Measurements from ENCODE around the gene LAMA3.

The LAMA3 gene

GRCh38 chr18:23990474-23991410 is 301.5 kb downstream of the LAMA3 start:
- peaks cover 5% of the 10 kb centered on the region for H3K4me1 Mint-ChIP-seq
- H3K27ac Mint-ChIP-seq, result no peak overlapping the region
- no peak for DNase-seq (ENCODE audit: low spot score in 2 of 2)

GRCh38 chr18:23992089-23992940 is 303.1 kb downstream of the LAMA3 start:
- Mint-ChIP-seq H3K27me3 (peaks cover 2% of the 10 kb centered on the region), H3K4me1 (peaks cover 5% of the 10 kb centered on the region), H3K36me3 (no peaks in the 10 kb centered on the region), H3K9me3 (no peaks in the 10 kb centered on the region), H3K27ac (no peak overlapping the region), H3K4me3 (no peak overlapping the region)
- ATAC-seq (ENCODE audit: low read depth) (no peak), DNase-seq (ENCODE audit: low spot score in 2 of 2) (no peak)

More at GRCh38 chr18:23990474-23991410, 301.5 kb downstream of the LAMA3 start:
- ATAC-seq (ENCODE audit: low read depth), result no peak
- Mint-ChIP-seq H3K4me3 (no peak overlapping the region), H3K27me3 (peaks cover 3% of the 10 kb centered on the region), H3K9me3 (peaks cover 1% of the 10 kb centered on the region), H3K36me3 (peaks cover 1% of the 10 kb centered on the region)

GRCh38 chr18:23992941-23993280 is 303.7 kb downstream of the LAMA3 start:
- DNase-seq (ENCODE audit: low spot score in 2 of 2) (no peak), ATAC-seq (ENCODE audit: low read depth) (no peak)
- H3K36me3 Mint-ChIP-seq, result no peaks in the 10 kb centered on the region
- H3K27ac Mint-ChIP-seq, result no peak overlapping the region
- no peak overlapping the region for H3K4me3 Mint-ChIP-seq
- H3K9me3 Mint-ChIP-seq, result no peaks in the 10 kb centered on the region
- peaks cover 2% of the 10 kb centered on the region for H3K27me3 Mint-ChIP-seq
- H3K4me1 Mint-ChIP-seq, result peaks cover 5% of the 10 kb centered on the region

DNA sequence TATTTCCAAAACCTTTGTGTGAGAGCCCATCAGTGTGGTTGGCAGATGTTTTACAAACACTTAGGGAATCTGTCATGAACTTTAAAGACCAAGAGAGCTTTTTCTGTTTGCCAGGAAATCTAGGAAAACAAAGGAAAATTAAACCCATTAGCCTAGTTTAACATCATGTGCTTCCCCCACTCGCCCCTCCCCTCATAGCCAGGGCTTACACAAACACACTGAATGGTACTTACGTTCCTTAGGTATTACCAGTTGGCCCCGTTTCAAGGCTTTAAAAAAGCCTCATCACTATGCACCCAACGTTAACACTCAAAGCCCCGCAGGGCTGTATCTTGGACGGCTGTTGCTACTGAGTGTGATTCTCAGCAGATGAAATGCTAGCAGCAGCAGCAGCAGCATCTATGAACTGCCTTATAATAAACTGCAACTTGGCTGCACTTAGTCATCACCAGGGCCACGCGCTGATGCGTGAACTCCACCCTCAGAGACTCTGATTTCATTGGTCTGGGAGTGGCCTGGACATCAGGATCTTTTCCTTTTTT is 305.2 kb downstream of the LAMA3 start:
- peak; percentile 29 for ATAC-seq (ENCODE audit: low read depth)
- Mint-ChIP-seq H3K27me3 (peaks cover 2% of the 10 kb centered on the region), H3K4me1 (peaks cover 5% of the 10 kb centered on the region), H3K4me3 (peak overlapping the region; percentile 43), H3K36me3 (no peaks in the 10 kb centered on the region), H3K27ac (no peak overlapping the region), H3K9me3 (no peaks in the 10 kb centered on the region)
- no peak for DNase-seq (ENCODE audit: low spot score in 2 of 2)

DNA sequence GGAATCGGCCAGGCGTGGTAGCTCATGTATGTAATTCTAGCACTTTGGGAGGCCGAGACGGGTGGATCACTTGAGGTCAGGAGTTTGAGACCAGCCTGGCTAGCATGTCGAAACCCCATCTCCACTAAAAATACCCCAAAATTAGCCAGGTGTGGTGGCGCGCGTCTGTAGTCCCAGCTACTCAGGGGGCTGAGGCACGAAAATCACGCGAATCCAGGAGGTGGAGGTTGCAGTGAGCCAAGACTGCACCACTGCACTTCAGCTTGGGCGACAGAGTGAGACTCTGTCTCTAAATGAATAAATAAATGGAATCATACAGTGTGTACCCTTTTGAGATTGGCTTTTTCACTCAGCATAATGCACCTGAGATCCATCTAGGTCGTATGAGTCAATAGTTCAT is 305.9 kb downstream of the LAMA3 start:
- Mint-ChIP-seq H3K4me1 (peaks cover 8% of the 10 kb centered on the region), H3K27ac (no peak overlapping the region), H3K27me3 (peaks cover 2% of the 10 kb centered on the region), H3K4me3 (peak overlapping the region; percentile 7), H3K36me3 (no peaks in the 10 kb centered on the region), H3K9me3 (no peaks in the 10 kb centered on the region)
- DNase-seq (ENCODE audit: low spot score in 2 of 2) (no peak), ATAC-seq (ENCODE audit: low read depth) (no peak)

DNA sequence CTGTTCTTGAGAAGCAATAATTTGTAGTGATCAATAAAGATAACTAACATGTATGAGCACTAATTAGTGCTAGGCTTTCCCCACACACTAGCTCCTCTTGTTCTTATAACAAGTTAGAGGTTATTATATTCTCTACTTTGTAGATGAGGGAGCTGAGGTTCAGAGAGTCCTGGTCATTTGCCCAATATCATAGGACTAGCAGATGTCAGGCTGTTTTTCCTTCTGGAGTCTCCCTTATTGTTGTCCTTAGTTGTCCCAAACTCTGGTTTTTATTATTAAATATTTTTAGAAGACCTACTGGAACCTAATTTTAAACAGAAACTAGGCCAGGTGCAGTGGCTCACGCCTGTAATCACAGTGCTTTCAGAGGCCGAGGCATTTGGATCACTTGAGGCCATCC is 308.8 kb downstream of the LAMA3 start:
- Mint-ChIP-seq H3K27ac (no peak overlapping the region), H3K27me3 (peaks cover 2% of the 10 kb centered on the region), H3K36me3 (no peaks in the 10 kb centered on the region), H3K4me3 (no peak overlapping the region), H3K9me3 (no peaks in the 10 kb centered on the region), H3K4me1 (peaks cover 18% of the 10 kb centered on the region)
- ATAC-seq (ENCODE audit: low read depth), result no peak
- DNase-seq (ENCODE audit: low spot score in 2 of 2), result no peak

- Mint-ChIP-seq H3K4me3 (no peak overlapping the region), H3K36me3 (no peaks in the 10 kb centered on the region), H3K27ac (no peak overlapping the region), H3K4me1 (peaks cover 20% of the 10 kb centered on the region), H3K9me3 (no peaks in the 10 kb centered on the region), H3K27me3 (peaks cover 2% of the 10 kb centered on the region)
- ATAC-seq (ENCODE audit: low read depth) (no peak), DNase-seq (ENCODE audit: low spot score in 2 of 2) (no peak)
These were observed 309.6 kb downstream of the LAMA3 start for GRCh38 chr18:23998820-23999219.

DNA sequence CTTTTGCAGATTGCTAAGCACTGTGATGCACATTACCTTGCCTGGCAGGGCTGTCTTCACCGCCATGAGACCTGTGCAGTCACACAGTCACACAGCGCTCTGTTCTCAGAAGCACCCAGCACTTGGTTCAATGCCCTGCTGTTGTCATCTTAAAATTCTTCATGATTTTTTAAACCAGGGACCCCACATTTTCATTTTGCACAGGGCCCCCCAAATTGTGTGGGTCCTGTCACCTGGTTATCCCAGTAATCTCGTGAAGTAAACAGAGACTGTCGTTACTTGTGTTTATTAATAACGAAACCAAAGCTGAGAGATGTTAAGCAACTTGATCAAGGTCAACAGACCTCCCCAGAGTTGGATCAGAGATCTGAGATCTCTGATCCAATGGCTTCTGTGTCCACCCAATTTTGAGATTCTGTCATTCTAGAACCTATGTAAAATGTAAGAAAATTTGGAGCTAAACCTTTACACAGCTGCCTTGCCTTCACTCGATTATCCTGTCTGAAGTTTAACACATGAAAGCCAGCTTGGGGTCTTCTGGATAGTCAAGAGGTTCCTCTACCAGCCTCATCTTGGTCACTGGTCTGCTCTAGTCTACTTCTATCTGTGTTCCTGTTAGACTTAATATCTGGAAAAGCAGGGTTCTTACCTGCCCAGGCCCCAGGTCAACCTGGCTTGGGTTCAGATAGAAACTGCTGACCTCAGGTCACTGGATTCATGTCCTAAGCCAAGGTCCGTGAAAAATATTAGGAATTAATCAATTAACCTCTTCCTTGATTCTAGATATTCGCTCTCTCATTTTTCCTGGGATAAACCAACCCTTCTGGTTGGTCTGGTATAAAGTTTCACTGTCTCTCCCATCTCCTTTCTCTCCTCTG is 311.6 kb downstream of the LAMA3 start:
- H3K27me3 Mint-ChIP-seq, result no peaks in the 10 kb centered on the region
- DNase-seq (ENCODE audit: low spot score in 2 of 2), result no peak
- H3K27ac Mint-ChIP-seq, result peak overlapping the region; percentile 48
- ATAC-seq (ENCODE audit: low read depth), result peak; percentile 45
- no peaks in the 10 kb centered on the region for H3K9me3 Mint-ChIP-seq
- no peaks in the 10 kb centered on the region for H3K36me3 Mint-ChIP-seq
- H3K4me1 Mint-ChIP-seq, result peaks cover 18% of the 10 kb centered on the region
- H3K4me3 Mint-ChIP-seq, result peak overlapping the region; percentile 59

GRCh38 chr18:24002479-24002878 is 313.2 kb downstream of the LAMA3 start:
- ATAC-seq (ENCODE audit: low read depth) (no peak), DNase-seq (ENCODE audit: low spot score in 2 of 2) (no peak)
- Mint-ChIP-seq H3K4me1 (peaks cover 18% of the 10 kb centered on the region), H3K27me3 (no peaks in the 10 kb centered on the region), H3K36me3 (no peaks in the 10 kb centered on the region), H3K27ac (no peak overlapping the region), H3K9me3 (no peaks in the 10 kb centered on the region), H3K4me3 (no peak overlapping the region)

DNA sequence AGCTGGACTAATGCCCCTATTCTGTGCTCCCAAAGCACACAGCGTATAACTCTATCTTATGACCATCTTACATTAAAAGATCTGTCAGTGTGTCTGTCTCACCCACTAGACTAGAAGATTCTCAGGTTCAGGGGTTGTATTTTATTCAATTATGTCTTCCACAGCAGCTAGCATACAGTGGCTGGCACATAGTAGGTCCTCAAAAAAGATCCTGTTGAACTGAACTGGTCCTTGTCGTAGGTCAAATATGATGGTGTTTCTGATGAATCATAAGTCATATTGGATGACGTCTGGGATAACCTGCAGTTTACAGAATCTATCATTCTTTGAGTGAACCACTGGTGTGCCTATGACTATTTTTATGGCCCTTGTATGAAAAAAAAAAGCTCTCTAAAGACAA is 314.0 kb downstream of the LAMA3 start:
- Mint-ChIP-seq H3K4me1 (peaks cover 18% of the 10 kb centered on the region), H3K9me3 (no peaks in the 10 kb centered on the region), H3K27ac (no peak overlapping the region), H3K4me3 (no peak overlapping the region), H3K27me3 (no peaks in the 10 kb centered on the region), H3K36me3 (no peaks in the 10 kb centered on the region)
- DNase-seq (ENCODE audit: low spot score in 2 of 2) (no peak), ATAC-seq (ENCODE audit: low read depth) (no peak)

DNA sequence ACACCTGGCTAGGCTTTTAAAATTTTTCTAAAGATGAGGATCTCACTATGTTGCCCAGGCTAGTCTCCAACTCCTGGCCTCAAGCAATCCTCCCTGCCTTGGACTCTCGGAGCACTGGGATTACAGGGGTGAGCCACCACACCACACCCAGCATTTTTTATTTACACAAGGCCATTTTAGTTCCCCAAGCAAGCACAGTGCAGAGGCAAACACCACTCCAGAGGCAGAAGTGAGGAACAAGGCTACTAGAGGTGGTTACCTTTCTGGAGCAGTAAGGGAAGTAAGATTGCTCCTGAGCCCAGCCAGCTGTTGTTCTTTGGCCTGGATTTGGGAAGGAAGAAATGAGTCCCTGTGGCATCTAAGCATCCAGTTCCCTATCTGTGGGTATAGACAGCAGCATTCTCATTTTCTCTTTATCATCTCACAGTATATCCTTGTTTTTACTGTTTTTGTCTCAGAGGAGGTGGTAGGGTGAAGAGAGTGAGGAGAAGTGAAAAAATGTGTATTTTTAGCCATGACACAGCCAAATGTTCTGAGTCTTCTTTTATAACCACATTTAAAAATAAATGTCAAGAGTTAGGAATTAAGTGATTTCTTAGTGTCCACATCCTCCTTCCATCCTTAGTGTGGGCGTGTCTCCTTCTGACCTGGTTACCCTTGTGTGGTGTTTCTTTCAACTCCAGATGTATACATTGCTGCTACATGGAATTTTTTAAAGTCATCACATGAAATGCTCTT is 314.8 kb downstream of the LAMA3 start:
- ATAC-seq (ENCODE audit: low read depth), result no peak
- no peak overlapping the region for H3K4me3 Mint-ChIP-seq

More for the DNA sequence above, 314.8 kb downstream of the LAMA3 start:
- Mint-ChIP-seq H3K36me3 (no peaks in the 10 kb centered on the region), H3K4me1 (peaks cover 22% of the 10 kb centered on the region), H3K27ac (no peak overlapping the region), H3K27me3 (no peaks in the 10 kb centered on the region), H3K9me3 (no peaks in the 10 kb centered on the region)
- DNase-seq (ENCODE audit: low spot score in 2 of 2), result no peak
